ENCODE results near the gene CTNNA3. TPM values are rescaled to one million over a fixed set of nuclear protein-coding genes. Genes with fewer than 3 reads are reported as not detected.

CTNNA3 gene
- total and polyA plus RNA-seq, 3 donors from 2014 or later = 17.8 to 19.4 (median 18.3) TPM

- no peaks in the 10 kb centered on the region for H3K36me3 ChIP-seq (ENCODE audit: low read depth, missing control alignments)
- intact Hi-C loops (cut with DNase I; ENCODE audit: low total_unique reads) = no loop called here
- 64 to 75% methylated on average over 4 of the region's 4 CpGs for WGBS, 2 donors
- no peak for TF ChIP-seq POLR2A (IDR thresholded peaks at IDR 0.05)
- TF ChIP-seq CTCF (IDR thresholded peaks at IDR 0.05) = no peak
- no peak for DNase-seq
- no peaks in the 10 kb centered on the region for H3K27me3 ChIP-seq
- no peaks in the 10 kb centered on the region for H3K4me1 ChIP-seq
- no peak overlapping the region for H3K27ac ChIP-seq
- no peaks in the 10 kb centered on the region for H3K9me3 ChIP-seq
- H3K4me3 ChIP-seq = no peak overlapping the region
Observed at GRCh38 chr10:66772548-66773471, 923.2 kb downstream of the CTNNA3 start.

- TF ChIP-seq POLR2A (IDR thresholded peaks at IDR 0.05) (no peak), CTCF (IDR thresholded peaks at IDR 0.05) (no peak)
- intact Hi-C loops (cut with DNase I; ENCODE audit: low total_unique reads) = no loop called here
- H3K9me3 ChIP-seq = no peaks in the 10 kb centered on the region
- no peaks in the 10 kb centered on the region for H3K36me3 ChIP-seq (ENCODE audit: low read depth, missing control alignments)
- no peak overlapping the region for H3K27ac ChIP-seq
- no peak overlapping the region for H3K4me3 ChIP-seq
- WGBS, 2 donors = 20 to 26% methylated on average over 2 of the region's 2 CpGs
- no peaks in the 10 kb centered on the region for H3K4me1 ChIP-seq
- H3K27me3 ChIP-seq = no peaks in the 10 kb centered on the region
- no peak for DNase-seq
Observed at GRCh38 chr10:66767707-66768106, 928.3 kb downstream of the CTNNA3 start.

GRCh38 chr10:66762218-66762729 lies 933.7 kb downstream of the CTNNA3 start:
- H3K4me3 ChIP-seq = no peak overlapping the region
- no peak for TF ChIP-seq CTCF (IDR thresholded peaks at IDR 0.05)
- intact Hi-C loops (cut with DNase I; ENCODE audit: low total_unique reads) = no loop called here
- no peak overlapping the region for H3K27ac ChIP-seq
- 72 to 78% methylated on average over 4 of the region's 4 CpGs for WGBS, 2 donors
- no peaks in the 10 kb centered on the region for H3K4me1 ChIP-seq
- DNase-seq = no peak
- no peaks in the 10 kb centered on the region for H3K9me3 ChIP-seq
- H3K36me3 ChIP-seq (ENCODE audit: low read depth, missing control alignments) = no peaks in the 10 kb centered on the region
- no peaks in the 10 kb centered on the region for H3K27me3 ChIP-seq

GRCh38 chr10:66760941-66761340 lies 935.1 kb downstream of the CTNNA3 start:
- Histone ChIP-seq H3K4me3 (no peak overlapping the region), H3K36me3 (ENCODE audit: low read depth, missing control alignments) (no peaks in the 10 kb centered on the region), H3K9me3 (no peaks in the 10 kb centered on the region), H3K27ac (no peak overlapping the region), H3K4me1 (no peaks in the 10 kb centered on the region), H3K27me3 (no peaks in the 10 kb centered on the region)
- WGBS, 2 donors = 95 to 97% methylated on average over 1 of the region's 1 CpG
- TF ChIP-seq CTCF (IDR thresholded peaks at IDR 0.05) = no peak
- TF ChIP-seq POLR2A (IDR thresholded peaks at IDR 0.05) = no peak
- DNase-seq = no peak
- intact Hi-C loops (cut with DNase I; ENCODE audit: low total_unique reads) = no loop called here

All from testis (tissue), 3 donors.